Astrocyte (in vitro differentiated cells and primary cell): ENCODE measurements around the gene MFGE8. TPM values are rescaled to one million over a fixed set of nuclear protein-coding genes. Genes with fewer than 3 reads are reported as not detected.
"Not testable (repeated sequence)": the region's sequence is repeated elsewhere in the genome, so short reads cannot be mapped to it uniquely, and the experiment has no call there.

Source experiments
- DNase-seq: peaks from one replicate; pipeline ENCODE4 v3.0.0-alpha.2; 2010; ENCODE audit warnings: low read depth
- FAIRE-seq: peaks from 2 replicates; lab custom pipeline; 2011; peaks lifted over from hg19 to GRCh38; lab: Jason Lieb, UNC
- H2AFZ ChIP-seq: 2 replicates; pipeline ENCODE4 v1.6.0; 2012; ENCODE audit warnings: low read depth, low read length, inconsistent platforms
- H3K27ac ChIP-seq: 2 replicates; pipeline ENCODE4 v1.5.1; 2011; ENCODE audit warnings: low read depth, low read length, inconsistent platforms
- H3K27me3 ChIP-seq: 2 replicates; pipeline ENCODE4 v1.6.0; 2011; ENCODE audit warnings: low read length, inconsistent platforms; ENCODE audit not compliant: insufficient read depth
- H3K36me3 ChIP-seq: 2 replicates; pipeline ENCODE4 v1.5.1; 2011; ENCODE audit warnings: low read length, inconsistent platforms; ENCODE audit not compliant: insufficient read depth
- H3K4me1 ChIP-seq: 2 replicates; pipeline ENCODE4 v1.5.1; 2011; ENCODE audit warnings: low read length, inconsistent platforms; ENCODE audit not compliant: insufficient read depth
- H3K4me2 ChIP-seq: 2 replicates; pipeline ENCODE4 v1.6.0; 2012; ENCODE audit warnings: low read length, inconsistent platforms
- H3K4me3 ChIP-seq: 2 replicates; pipeline ENCODE4 v1.5.1; 2011; ENCODE audit warnings: low read depth, mild to moderate bottlenecking, low read length, inconsistent platforms; ENCODE audit not compliant: insufficient read depth
- H3K79me2 ChIP-seq: 2 replicates; pipeline ENCODE4 v1.6.0; 2012; ENCODE audit warnings: mild to moderate bottlenecking, low read length, inconsistent platforms; ENCODE audit not compliant: insufficient read depth
- H3K9ac ChIP-seq: 2 replicates; pipeline ENCODE4 v1.6.0; 2012; ENCODE audit warnings: mild to moderate bottlenecking, low read length, inconsistent platforms
- H3K9me3 ChIP-seq: 2 replicates; pipeline ENCODE4 v1.5.1; 2012; ENCODE audit warnings: low read depth, mild to moderate bottlenecking, low read length, inconsistent platforms; ENCODE audit not compliant: insufficient read depth
- H4K20me1 ChIP-seq: 2 replicates; pipeline ENCODE4 v1.6.0; 2012; ENCODE audit warnings: low read length, inconsistent platforms; ENCODE audit not compliant: insufficient read depth
- H3K27ac Mint-ChIP-seq: one replicate; pipeline ENCODE4 v1.8.0; 2021; ENCODE audit warnings: mild to moderate bottlenecking, mixed read lengths; ENCODE audit not compliant: unreplicated experiment
- H3K27me3 Mint-ChIP-seq: one replicate; pipeline ENCODE4 v1.8.0; 2021; ENCODE audit warnings: low read depth, mixed read lengths; ENCODE audit not compliant: unreplicated experiment
- H3K36me3 Mint-ChIP-seq: one replicate; pipeline ENCODE4 v1.8.0; 2021; ENCODE audit warnings: low read depth, mixed read lengths; ENCODE audit not compliant: unreplicated experiment
- H3K4me1 Mint-ChIP-seq: one replicate; pipeline ENCODE4 v1.8.0; 2021; ENCODE audit warnings: low read depth, mixed read lengths; ENCODE audit not compliant: unreplicated experiment
- H3K4me3 Mint-ChIP-seq: one replicate; pipeline ENCODE4 v1.8.0; 2021; ENCODE audit warnings: mild to moderate bottlenecking, moderate library complexity, mixed read lengths; ENCODE audit not compliant: unreplicated experiment
- H3K9me3 Mint-ChIP-seq: one replicate; pipeline ENCODE4 v1.8.0; 2021; ENCODE audit warnings: mild to moderate bottlenecking, mixed read lengths; ENCODE audit not compliant: unreplicated experiment
- CTCF ChIP-seq: IDR thresholded peaks from 2 replicates; pipeline ENCODE4 v1.5.1; 2011; ENCODE audit warnings: low read depth, mild to moderate bottlenecking, inconsistent platforms, low read length, moderate library complexity; ENCODE audit not compliant: insufficient read depth
- EZH2 ChIP-seq: IDR thresholded peaks from 2 replicates; pipeline ENCODE4 v1.6.1; 2012; ENCODE audit warnings: mild to moderate bottlenecking, low read length, inconsistent platforms; ENCODE audit not compliant: insufficient read depth
- total RNA-seq: library from RNA; stranded (reverse); gene quantifications from 2 replicates; pipeline ENCODE4 v1.2.1, GENCODE V29; 2021

MFGE8 gene
- total RNA-seq, 1 donor from 2014 or later = 276 TPM

GRCh38 chr15:88928192-88928591 lies 15.0 kb upstream of the MFGE8 start:
- not testable (repeated sequence) for H3K36me3 ChIP-seq, H3K4me1 ChIP-seq, H3K27me3 ChIP-seq, H3K4me3 ChIP-seq, DNase-seq, H3K4me3 Mint-ChIP-seq, H3K79me2 ChIP-seq, H3K27ac ChIP-seq, H4K20me1 ChIP-seq, FAIRE-seq, H3K9me3 Mint-ChIP-seq, H3K36me3 Mint-ChIP-seq, H3K27me3 Mint-ChIP-seq, H3K27ac Mint-ChIP-seq, H3K9ac ChIP-seq, H3K4me2 ChIP-seq, H2AFZ ChIP-seq, H3K4me1 Mint-ChIP-seq, H3K9me3 ChIP-seq

- H3K4me2 ChIP-seq, H3K4me3 ChIP-seq, H3K36me3 Mint-ChIP-seq, H4K20me1 ChIP-seq, H3K27me3 ChIP-seq, H3K4me1 Mint-ChIP-seq, H3K9me3 Mint-ChIP-seq, H3K4me3 Mint-ChIP-seq, H3K9me3 ChIP-seq, H2AFZ ChIP-seq, H3K36me3 ChIP-seq, H3K4me1 ChIP-seq, H3K9ac ChIP-seq, H3K79me2 ChIP-seq, FAIRE-seq, H3K27ac Mint-ChIP-seq, H3K27ac ChIP-seq, DNase-seq, H3K27me3 Mint-ChIP-seq: not testable (repeated sequence)
Observed at GRCh38 chr15:88925648-88926047, 12.5 kb upstream of the MFGE8 start.

- not testable (repeated sequence) for H3K27me3 Mint-ChIP-seq, H3K9me3 Mint-ChIP-seq, H3K36me3 ChIP-seq, H3K27me3 ChIP-seq, H4K20me1 ChIP-seq, H3K79me2 ChIP-seq, H3K36me3 Mint-ChIP-seq, H3K4me3 ChIP-seq, H3K9me3 ChIP-seq
- Histone ChIP-seq H3K27ac (peak overlapping the region; percentile 71), H3K4me2 (peak overlapping the region; percentile 66), H3K9ac (peak overlapping the region; percentile 57), H3K4me1 (peaks cover 24% of the 10 kb centered on the region), H2AFZ (peak overlapping the region; percentile 15)
- DNase-seq (peak; percentile 84), FAIRE-seq (peak; percentile 63)
- Mint-ChIP-seq H3K4me3 (peak overlapping the region; percentile 27), H3K27ac (peak overlapping the region; percentile 100), H3K4me1 (peaks cover 27% of the 10 kb centered on the region)
Observed at GRCh38 chr15:88920892-88921435, 7.8 kb upstream of the MFGE8 start.

- H3K79me2 ChIP-seq = no peaks in the 10 kb centered on the region
- peak overlapping the region; percentile 71 for H3K27ac ChIP-seq
- no peaks in the 10 kb centered on the region for H3K27me3 Mint-ChIP-seq
- peaks cover 24% of the 10 kb centered on the region for H3K4me1 ChIP-seq
- no peak for FAIRE-seq
- peak overlapping the region; percentile 27 for H3K4me3 Mint-ChIP-seq
- peak overlapping the region; percentile 57 for H3K9ac ChIP-seq
- no peak for TF ChIP-seq CTCF
- TF ChIP-seq EZH2 = no peak
- H3K9me3 ChIP-seq = no peaks in the 10 kb centered on the region
- peak overlapping the region; percentile 100 for H3K27ac Mint-ChIP-seq
- no peaks in the 10 kb centered on the region for H3K36me3 Mint-ChIP-seq
- H3K36me3 ChIP-seq = no peaks in the 10 kb centered on the region
- H2AFZ ChIP-seq = peak overlapping the region; percentile 15
- H3K4me3 ChIP-seq = no peak overlapping the region
- peak overlapping the region; percentile 66 for H3K4me2 ChIP-seq
- H3K27me3 ChIP-seq = no peaks in the 10 kb centered on the region
- H4K20me1 ChIP-seq = no peaks in the 10 kb centered on the region
- no peaks in the 10 kb centered on the region for H3K9me3 Mint-ChIP-seq
- peak; percentile 77 for DNase-seq
- peaks cover 27% of the 10 kb centered on the region for H3K4me1 Mint-ChIP-seq
Observed at GRCh38 chr15:88920186-88920891, 7.2 kb upstream of the MFGE8 start.
